ENCODE data around the gene BRAF. TPM values are rescaled to one million over a fixed set of nuclear protein-coding genes. Genes with fewer than 3 reads are reported as not detected.

Gene BRAF
- total RNA-seq, 1 donor from 2014 or later: 11.3 TPM

Other genes with a start within 250 kb of the BRAF start
- gene NDUFB2, start 228.2 kb downstream of the BRAF start, total RNA-seq: 99.5 and 123 TPM in 2 replicates
- 25.3 and 56.6 TPM in 2 replicates for gene MRPS33, start 90.0 kb upstream of the BRAF start, total RNA-seq
- under 0.01 TPM in 2 replicates for gene TMEM178B, start 149.1 kb upstream of the BRAF start, total RNA-seq